MM.1S (cell line): ENCODE measurements around the gene USP6NL.

Source experiments
- CTCF ChIP-seq: fragments of 300-600 bp; sonication (generic); IDR thresholded peaks from 2 replicates; pipeline ENCODE4 v1.5.1; 2016; ENCODE audit warnings: antibody characterized with exemption, low read length, mixed read lengths
- EZH2 ChIP-seq: fragments of 300-600 bp; sonication (generic); optimal IDR thresholded peaks from 2 replicates; pipeline ENCODE3; 2017; ENCODE audit warnings: low read depth, mild to moderate bottlenecking, antibody characterized with exemption, low read length, mixed read lengths
- EZH2phosphoT487 ChIP-seq: fragments of 300-600 bp; sonication (generic); IDR thresholded peaks from 2 replicates; pipeline ENCODE4 v1.6.1; 2018; ENCODE audit warnings: antibody characterized with exemption, low read length

GRCh38 chr10:11406746-11407145, 204.7 kb downstream of the USP6NL start:
- TF ChIP-seq CTCF = no peak
- no peak for TF ChIP-seq EZH2
- TF ChIP-seq EZH2phosphoT487 = no peak
